Fibroblast of the aortic adventitia (primary cell): ENCODE results near the gene AGTR1. TPM values are rescaled to one million over a fixed set of nuclear protein-coding genes. Genes with fewer than 3 reads are reported as not detected.

Experiments
- DNase-seq: peaks from one replicate; pipeline ENCODE4 v3.0.0-alpha.2; 2010; ENCODE audit warnings: low read depth
- H3K4me3 ChIP-seq: 2 replicates; pipeline ENCODE4 v1.5.1; 2011; ENCODE audit warnings: low read depth, mild to moderate bottlenecking, control low read depth, low read length, moderate library complexity
- total RNA-seq: library from RNA; depleted of rRNA; stranded (reverse); fragments of >200 nt; gene quantifications from 2 replicates; pipeline ENCODE4 v1.2.3, GENCODE V29; 2012; ENCODE audit warnings: low replicate concordance
- TF ChIP-seq, protein P1 (sequence below): IDR thresholded peaks from 2 replicates; pipeline ENCODE4 v1.5.1; 2011; ENCODE audit warnings: mild to moderate bottlenecking, low read length, control low read depth, inconsistent platforms; ENCODE audit not compliant: insufficient read depth

Gene AGTR1
- total RNA-seq, 1 donor, result 3.2 TPM

DNA sequence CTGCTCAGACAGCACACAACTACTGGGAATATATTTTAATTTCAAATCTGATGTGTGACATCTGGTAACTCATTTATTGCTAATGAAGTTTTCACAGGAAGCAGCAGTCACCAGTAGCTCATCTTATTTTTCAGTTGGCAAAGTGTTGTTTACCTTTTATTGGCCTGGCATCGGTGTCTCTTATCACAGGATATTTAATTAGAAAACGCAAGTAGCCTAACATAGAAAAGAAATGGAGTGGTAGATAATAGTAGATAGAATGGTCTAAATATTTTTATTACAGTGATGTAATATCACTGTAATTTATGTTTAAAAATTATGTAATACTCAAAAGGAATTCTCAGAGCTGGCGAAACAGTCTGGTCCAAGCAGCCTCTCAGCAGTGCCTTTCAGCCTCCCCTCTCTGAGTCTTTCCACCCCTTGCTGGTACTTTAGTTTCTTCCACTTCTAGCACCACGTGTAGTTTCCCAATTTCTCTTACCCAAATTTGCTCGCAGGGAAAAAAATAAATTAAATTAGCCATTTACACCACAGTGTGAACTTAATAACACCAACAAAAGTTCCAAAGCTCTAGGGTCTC is 31.9 kb downstream of the AGTR1 start:
- H3K4me3 ChIP-seq, result no peak overlapping the region
- peak; percentile 24 for DNase-seq
- TF ChIP-seq, protein P1, sequence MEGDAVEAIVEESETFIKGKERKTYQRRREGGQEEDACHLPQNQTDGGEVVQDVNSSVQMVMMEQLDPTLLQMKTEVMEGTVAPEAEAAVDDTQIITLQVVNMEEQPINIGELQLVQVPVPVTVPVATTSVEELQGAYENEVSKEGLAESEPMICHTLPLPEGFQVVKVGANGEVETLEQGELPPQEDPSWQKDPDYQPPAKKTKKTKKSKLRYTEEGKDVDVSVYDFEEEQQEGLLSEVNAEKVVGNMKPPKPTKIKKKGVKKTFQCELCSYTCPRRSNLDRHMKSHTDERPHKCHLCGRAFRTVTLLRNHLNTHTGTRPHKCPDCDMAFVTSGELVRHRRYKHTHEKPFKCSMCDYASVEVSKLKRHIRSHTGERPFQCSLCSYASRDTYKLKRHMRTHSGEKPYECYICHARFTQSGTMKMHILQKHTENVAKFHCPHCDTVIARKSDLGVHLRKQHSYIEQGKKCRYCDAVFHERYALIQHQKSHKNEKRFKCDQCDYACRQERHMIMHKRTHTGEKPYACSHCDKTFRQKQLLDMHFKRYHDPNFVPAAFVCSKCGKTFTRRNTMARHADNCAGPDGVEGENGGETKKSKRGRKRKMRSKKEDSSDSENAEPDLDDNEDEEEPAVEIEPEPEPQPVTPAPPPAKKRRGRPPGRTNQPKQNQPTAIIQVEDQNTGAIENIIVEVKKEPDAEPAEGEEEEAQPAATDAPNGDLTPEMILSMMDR, result no peak

DNA sequence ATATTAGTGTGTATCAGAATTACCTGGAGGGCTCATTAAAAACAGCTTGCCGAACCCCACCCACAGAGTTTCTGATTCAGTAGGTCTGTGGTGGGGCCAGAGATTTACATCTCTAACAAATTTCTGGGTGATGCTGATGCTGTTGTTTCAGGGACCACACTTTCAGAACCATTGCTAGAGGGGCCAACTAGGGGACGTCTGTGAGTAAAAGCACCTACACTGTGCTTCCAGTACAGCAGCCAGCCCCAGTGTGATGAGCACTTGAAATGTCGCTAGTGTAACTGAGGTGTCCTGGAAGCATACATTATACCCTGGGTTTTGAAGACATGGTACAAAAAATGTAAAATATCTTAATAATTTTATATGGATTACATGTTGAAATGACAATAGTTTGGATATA is 33.0 kb downstream of the AGTR1 start:
- TF ChIP-seq, protein P1, result no peak
- no peak for DNase-seq
- H3K4me3 ChIP-seq, result no peak overlapping the region

DNA sequence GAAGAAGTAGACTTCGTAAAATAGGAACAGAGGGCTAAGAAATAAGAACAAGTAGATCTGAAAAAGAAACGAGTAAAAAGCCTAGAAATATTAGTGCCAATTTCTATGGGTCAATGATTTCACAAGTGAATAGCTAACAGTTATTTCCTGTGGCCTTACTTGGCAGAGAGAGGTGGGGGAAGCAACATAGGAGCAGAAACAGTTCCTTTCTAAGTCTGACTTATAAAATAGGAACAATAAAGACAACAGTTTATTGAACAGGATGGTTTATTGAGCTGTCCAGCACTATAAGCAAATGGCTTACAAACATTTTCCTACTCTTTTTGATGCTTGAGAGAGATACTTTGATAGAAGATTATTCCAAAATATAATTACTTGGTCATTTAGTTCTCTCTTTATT is 37.9 kb downstream of the AGTR1 start:
- TF ChIP-seq, protein P1, result no peak
- no peak overlapping the region for H3K4me3 ChIP-seq
- peak; percentile 11 for DNase-seq

DNA sequence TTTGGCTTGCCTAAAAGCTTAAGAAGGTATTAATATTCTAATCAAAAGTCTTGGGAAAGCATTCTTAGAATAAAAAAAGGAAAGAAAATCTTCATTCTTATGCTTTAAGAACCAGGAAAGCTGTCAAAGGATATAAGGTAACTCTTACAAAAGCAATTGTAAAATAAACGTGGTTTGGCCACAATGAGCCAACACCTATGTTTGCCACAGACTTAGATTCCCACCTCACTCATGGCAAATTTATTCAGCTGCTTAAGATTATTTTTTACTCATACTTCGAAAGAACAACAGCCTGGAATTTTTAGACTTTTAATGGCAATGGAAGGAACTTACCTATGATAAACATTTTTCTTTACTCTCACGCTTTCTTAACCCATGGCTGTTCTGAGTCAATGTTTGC is 38.4 kb downstream of the AGTR1 start:
- TF ChIP-seq, protein P1, result no peak
- no peak overlapping the region for H3K4me3 ChIP-seq
- DNase-seq, result no peak

DNA sequence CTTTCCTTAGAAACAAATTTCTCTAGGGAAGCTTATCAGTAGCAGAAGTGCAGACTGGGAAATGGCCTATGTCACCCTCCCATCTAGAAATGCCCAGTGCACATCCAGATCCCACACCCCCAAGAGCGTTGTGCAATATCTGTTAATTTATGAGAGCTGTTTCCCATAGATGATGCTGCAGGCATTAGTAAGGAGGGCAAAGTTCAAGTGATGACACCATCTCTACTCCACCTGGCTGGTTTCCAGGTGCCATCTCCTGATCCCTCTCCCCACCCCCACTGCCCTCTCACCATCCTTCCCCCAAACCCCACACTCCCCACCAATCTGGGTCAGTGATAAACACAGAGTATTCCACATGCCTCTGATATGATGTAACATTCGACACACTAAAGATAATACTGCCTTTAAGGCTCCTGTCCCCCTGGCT is 39.4 kb downstream of the AGTR1 start:
- H3K4me3 ChIP-seq, result no peak overlapping the region
- TF ChIP-seq, protein P1, result no peak
- no peak for DNase-seq

DNA sequence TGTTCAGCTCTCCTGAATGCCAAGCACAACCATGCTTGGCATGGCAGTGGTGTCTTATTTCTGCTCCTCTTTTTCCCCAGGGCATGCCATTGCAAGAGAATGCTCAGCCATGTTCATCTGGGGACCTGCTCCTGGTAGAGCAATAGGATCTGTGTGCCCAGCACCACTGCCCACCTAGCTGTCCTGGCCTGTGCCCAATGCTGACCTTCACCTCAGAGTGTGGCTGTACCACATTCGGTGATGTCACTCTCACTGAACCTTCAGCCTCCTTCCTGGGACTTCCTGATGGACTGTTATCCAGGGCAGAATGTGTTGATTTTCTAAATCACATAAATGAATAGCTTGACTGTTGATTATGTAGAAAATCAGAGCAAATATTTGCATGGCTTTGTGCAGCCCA is 42.0 kb downstream of the AGTR1 start:
- TF ChIP-seq, protein P1, result no peak
- H3K4me3 ChIP-seq, result no peak overlapping the region
- DNase-seq, result no peak

DNA sequence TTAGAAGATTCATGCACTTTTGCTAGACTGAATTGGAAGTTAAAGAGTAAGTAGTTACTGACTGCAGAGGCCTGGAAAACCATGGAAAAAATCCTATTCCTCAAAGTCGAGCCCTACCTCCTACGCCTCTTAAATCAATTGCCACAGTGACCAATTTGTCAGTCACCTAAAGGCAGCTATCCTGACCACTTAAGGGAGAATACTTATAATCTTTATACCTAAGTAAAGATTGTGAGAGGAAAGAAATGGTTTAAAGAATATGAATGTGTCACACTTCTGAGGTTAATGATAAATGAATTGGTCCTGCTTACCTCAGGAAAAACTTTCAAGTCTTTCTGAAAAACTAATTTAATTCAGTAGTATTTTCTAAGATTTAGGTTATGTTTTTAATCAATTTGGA is 42.6 kb downstream of the AGTR1 start:
- TF ChIP-seq, protein P1, result no peak
- H3K4me3 ChIP-seq, result no peak overlapping the region
- no peak for DNase-seq
